ENCODE data around the gene TSPAN4.

The TSPAN4 gene

GRCh38 chr11:914747-915501 lies 72.3 kb downstream of the TSPAN4 start:
- DNase-seq = no peak

Data from DMS79 (cell line).